ENCODE measurements around the gene WNT11. TPM values are rescaled to one million over a fixed set of nuclear protein-coding genes. Genes with fewer than 3 reads are reported as not detected.
A peak's percentile ranks its signal among the peaks of the same experiment; 100 is the strongest.

Gene WNT11
- total RNA-seq, 1 experiment from 2014 or later: 0.30 TPM

DNA sequence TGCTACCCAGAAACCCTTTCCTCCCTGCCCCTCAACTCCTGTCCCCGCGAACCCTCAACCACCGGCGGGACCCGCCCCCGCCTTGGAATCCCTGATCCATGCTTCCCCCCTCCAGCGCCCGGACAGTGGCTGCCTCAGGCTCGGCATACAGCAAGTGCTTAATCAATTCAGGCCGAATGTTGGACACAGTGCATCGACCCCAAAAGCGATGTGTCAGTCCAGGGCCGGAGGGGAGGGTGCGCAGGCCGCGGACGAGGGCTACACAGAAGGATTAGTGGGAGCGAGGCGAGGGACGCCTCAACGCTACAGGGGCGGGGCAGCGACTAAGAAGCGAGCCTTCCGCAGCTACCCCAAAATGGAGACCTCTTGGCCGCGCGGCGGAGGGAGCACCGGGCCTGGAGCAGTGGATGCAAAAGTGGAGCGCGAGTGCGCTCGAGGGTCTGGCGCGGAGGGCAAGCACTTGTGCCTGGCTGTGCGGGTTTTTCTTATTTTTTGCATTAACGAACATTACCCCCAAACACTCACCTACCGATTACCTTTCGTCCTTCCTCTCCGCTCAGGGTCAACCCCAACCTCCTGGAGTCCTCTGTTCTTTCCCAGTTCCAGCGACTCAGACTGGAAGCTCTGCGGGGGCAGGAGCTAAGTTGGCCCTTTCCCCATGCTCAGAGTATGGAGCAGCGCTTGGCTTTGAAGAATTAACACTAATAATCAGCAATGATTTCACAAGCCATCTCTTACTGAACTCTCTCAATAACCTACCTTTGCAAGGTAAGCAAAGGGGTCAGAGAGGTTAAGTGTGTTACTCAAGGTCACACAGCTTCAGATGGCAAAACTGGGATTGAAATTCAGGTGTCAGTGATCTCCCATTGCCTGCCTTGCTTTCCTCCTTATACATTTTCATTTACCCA, 30.0 kb upstream of the WNT11 start:
- H3K27me3 ChIP-seq (ENCODE audit: low read length): no peaks in the 10 kb centered on the region
- H3K4me2 ChIP-seq (ENCODE audit: low read depth, low read length, poor library complexity, severe bottlenecking): peak overlapping the region; percentile 87
- H3K9me3 ChIP-seq (ENCODE audit: low read length): no peaks in the 10 kb centered on the region
- H3K79me2 ChIP-seq (ENCODE audit: low read length): no peaks in the 10 kb centered on the region
- H4K20me1 ChIP-seq (ENCODE audit: insufficient read depth, low read depth, low read length): no peaks in the 10 kb centered on the region
- peaks cover 22% of the 10 kb centered on the region for H3K4me1 ChIP-seq (ENCODE audit: low read length)
- H3K9ac ChIP-seq (ENCODE audit: low read length): peak overlapping the region; percentile 80
- H2AFZ ChIP-seq (ENCODE audit: low read length): peak overlapping the region; percentile 83
- H3K9me2 ChIP-seq (replicated peaks; ENCODE audit: insufficient read depth, low read length): no peaks in the 10 kb centered on the region
- H3K36me3 ChIP-seq (ENCODE audit: insufficient read depth, low read length): no peaks in the 10 kb centered on the region
- peak; percentile 84 for DNase-seq
- peak overlapping the region; percentile 83 for H3K4me3 ChIP-seq (ENCODE audit: low read length)
- H3K27ac ChIP-seq (ENCODE audit: low read length): no peak overlapping the region

DNA sequence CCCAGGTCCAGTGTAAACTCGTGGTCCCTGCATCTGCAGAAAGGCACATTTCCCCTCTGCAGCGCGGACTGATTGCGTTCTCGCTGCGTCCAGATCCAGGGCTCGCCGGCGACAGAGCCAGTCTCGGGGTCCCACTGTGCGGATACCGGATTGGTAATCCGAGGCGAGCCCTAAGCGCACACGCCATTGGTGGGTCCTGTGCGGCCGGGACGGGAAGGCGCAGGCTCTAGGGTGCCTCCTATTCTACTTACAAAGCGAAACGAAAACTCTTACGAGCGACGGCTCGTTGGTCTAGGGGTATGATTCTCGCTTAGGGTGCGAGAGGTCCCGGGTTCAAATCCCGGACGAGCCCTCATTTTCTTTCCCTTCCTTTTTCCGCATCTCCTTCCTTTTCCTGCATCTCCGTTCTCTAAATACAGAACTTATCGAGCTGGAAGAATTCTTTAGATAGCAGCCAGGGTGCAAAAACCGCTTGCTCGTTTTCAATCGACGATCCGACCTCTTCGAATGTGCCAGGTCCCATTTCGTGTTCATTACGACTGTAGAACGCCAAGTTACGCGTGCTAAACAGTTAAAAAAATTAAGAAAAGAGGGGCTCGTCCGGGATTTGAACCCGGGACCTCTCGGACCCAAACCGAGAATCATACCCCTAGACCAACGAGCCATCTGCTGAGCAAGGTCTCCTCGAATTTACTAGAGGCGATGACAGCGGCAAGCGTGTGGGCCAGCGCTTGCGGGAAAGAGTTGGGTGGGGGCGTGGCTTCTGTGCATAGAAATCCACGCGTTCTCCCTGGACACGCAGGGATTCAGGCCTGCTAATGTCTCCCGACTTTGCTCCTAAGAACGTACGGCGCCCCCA, 29.2 kb upstream of the WNT11 start:
- DNase-seq: peak; percentile 98
- no peaks in the 10 kb centered on the region for H3K36me3 ChIP-seq (ENCODE audit: insufficient read depth, low read length)
- H3K27me3 ChIP-seq (ENCODE audit: low read length): no peaks in the 10 kb centered on the region
- peaks cover 23% of the 10 kb centered on the region for H3K4me1 ChIP-seq (ENCODE audit: low read length)
- H3K4me3 ChIP-seq (ENCODE audit: low read length): peak overlapping the region; percentile 83
- no peaks in the 10 kb centered on the region for H3K9me2 ChIP-seq (replicated peaks; ENCODE audit: insufficient read depth, low read length)
- H3K27ac ChIP-seq (ENCODE audit: low read length): peak overlapping the region; percentile 68
- peak overlapping the region; percentile 87 for H3K4me2 ChIP-seq (ENCODE audit: low read depth, low read length, poor library complexity, severe bottlenecking)
- H3K79me2 ChIP-seq (ENCODE audit: low read length): no peaks in the 10 kb centered on the region
- no peaks in the 10 kb centered on the region for H4K20me1 ChIP-seq (ENCODE audit: insufficient read depth, low read depth, low read length)
- H3K9me3 ChIP-seq (ENCODE audit: low read length): no peaks in the 10 kb centered on the region
- H2AFZ ChIP-seq (ENCODE audit: low read length): peak overlapping the region; percentile 83
- H3K9ac ChIP-seq (ENCODE audit: low read length): peak overlapping the region; percentile 80

DNA sequence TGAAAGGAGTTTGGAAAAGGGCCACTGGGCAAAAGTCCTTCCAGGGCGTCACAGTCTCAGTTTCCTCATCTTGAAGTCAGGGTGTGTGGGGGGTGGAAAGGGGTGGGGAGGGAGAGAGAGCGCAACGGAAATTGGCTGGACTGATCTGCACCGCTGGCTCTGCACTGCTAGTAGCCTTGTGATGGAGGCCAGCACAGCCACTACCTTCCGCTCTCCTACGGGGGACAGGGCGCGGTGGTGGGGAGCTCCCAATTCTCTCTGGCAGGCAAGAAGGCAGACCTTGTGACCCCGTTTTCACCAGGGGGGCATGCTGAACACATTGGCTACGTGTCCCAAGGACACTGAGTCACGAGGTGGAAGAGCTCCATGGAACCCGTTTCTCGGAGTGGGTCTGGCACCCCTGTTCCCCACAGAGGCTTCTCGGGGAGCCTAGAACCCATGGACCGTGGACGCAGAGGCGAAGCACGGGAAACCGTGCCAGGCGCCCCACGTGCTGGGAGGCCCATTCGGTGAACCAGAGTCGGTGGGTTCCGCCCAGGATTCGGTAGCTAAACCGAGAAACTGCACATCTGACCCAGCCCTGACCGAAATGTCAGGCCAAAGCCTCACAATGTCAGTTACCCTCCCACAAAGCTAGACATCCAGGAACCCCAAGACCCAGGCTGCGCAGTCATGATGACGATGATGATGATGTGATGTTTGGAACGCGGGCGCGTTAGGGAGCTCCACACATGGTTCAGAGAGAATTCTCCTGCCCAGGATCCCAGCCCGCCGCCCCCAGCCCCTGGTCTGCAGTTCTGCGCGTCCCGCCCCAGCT, 28.3 kb upstream of the WNT11 start:
- peaks cover 25% of the 10 kb centered on the region for H3K4me1 ChIP-seq (ENCODE audit: low read length)
- H3K9ac ChIP-seq (ENCODE audit: low read length): peak overlapping the region; percentile 80
- no peaks in the 10 kb centered on the region for H3K27me3 ChIP-seq (ENCODE audit: low read length)
- H3K36me3 ChIP-seq (ENCODE audit: insufficient read depth, low read length): no peaks in the 10 kb centered on the region
- peak overlapping the region; percentile 87 for H3K4me2 ChIP-seq (ENCODE audit: low read depth, low read length, poor library complexity, severe bottlenecking)
- H3K9me2 ChIP-seq (replicated peaks; ENCODE audit: insufficient read depth, low read length): no peaks in the 10 kb centered on the region
- DNase-seq: peak; percentile 89
- peak overlapping the region; percentile 83 for H3K4me3 ChIP-seq (ENCODE audit: low read length)
- H3K9me3 ChIP-seq (ENCODE audit: low read length): no peaks in the 10 kb centered on the region
- H3K79me2 ChIP-seq (ENCODE audit: low read length): no peaks in the 10 kb centered on the region
- peak overlapping the region; percentile 70 for H2AFZ ChIP-seq (ENCODE audit: low read length)
- no peaks in the 10 kb centered on the region for H4K20me1 ChIP-seq (ENCODE audit: insufficient read depth, low read depth, low read length)
- peak overlapping the region; percentile 68 for H3K27ac ChIP-seq (ENCODE audit: low read length)

DNA sequence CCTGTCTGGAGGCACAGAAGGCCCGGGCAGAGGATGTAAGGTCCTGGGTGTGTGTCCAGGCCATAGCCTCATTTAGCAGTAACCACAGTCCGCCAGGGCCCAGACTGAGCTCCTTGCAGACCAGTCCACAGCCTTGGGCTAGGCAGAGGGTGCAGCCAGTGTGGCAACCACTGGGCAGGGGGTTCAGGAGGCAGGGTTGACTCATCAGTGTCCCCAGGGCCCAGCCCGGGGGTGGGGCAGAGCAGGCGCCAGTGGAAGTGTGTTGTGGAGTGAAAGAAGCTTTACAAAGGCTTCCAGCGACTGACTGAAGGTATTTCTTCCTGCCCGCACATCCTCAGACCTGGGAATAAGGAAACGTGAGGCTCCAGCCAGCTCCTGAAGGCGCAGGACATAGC, 27.7 kb upstream of the WNT11 start:
- Histone ChIP-seq H3K4me1 (ENCODE audit: low read length) (peaks cover 25% of the 10 kb centered on the region), H3K27me3 (ENCODE audit: low read length) (no peaks in the 10 kb centered on the region), H4K20me1 (ENCODE audit: insufficient read depth, low read depth, low read length) (no peaks in the 10 kb centered on the region), H2AFZ (ENCODE audit: low read length) (peak overlapping the region; percentile 70), H3K27ac (ENCODE audit: low read length) (peak overlapping the region; percentile 68), H3K9me3 (ENCODE audit: low read length) (no peaks in the 10 kb centered on the region), H3K4me3 (ENCODE audit: low read length) (peak overlapping the region; percentile 83), H3K4me2 (ENCODE audit: low read depth, low read length, poor library complexity, severe bottlenecking) (peak overlapping the region; percentile 87), H3K9ac (ENCODE audit: low read length) (peak overlapping the region; percentile 80), H3K79me2 (ENCODE audit: low read length) (no peaks in the 10 kb centered on the region), H3K9me2 (replicated peaks; ENCODE audit: insufficient read depth, low read length) (no peaks in the 10 kb centered on the region), H3K36me3 (ENCODE audit: insufficient read depth, low read length) (no peaks in the 10 kb centered on the region)
- DNase-seq: peak; percentile 71

DNA sequence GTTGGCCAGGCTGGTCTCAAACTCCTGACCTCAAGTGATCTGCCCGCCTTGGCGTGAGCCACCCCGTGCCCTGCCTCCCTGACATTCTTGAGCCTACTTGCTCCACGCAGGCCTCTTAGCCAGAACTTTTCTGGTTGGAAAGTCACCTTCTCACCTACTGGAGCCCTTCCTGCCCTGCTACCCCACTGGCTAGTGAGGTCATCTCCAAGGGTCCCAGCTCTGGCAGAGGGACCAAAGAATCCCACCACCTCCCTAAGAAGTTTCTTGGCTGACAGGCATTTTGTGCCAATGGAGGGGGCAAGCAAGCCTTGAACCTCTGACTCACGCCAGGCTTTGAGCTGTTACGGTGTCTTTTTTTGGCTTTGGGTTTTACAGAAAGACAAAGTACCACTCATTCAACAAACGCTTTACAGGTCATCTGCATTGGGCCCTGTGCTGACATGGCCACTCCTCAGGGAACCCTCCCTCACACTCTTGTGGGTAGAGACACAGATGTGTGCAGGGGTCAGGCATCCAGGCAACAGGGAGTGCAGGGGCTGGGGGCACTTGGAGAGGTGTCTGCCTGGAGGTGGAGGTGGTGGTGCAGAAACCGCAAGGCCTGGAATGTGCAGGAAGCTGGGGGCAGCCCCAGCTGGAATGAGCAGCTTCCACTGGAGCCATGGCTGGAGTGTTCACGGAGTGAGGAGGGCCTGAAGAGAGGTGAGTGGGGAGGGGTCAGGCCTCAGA, 27.1 kb upstream of the WNT11 start:
- peaks cover 25% of the 10 kb centered on the region for H3K4me1 ChIP-seq (ENCODE audit: low read length)
- H3K4me2 ChIP-seq (ENCODE audit: low read depth, low read length, poor library complexity, severe bottlenecking): peak overlapping the region; percentile 87
- no peak for DNase-seq

DNA sequence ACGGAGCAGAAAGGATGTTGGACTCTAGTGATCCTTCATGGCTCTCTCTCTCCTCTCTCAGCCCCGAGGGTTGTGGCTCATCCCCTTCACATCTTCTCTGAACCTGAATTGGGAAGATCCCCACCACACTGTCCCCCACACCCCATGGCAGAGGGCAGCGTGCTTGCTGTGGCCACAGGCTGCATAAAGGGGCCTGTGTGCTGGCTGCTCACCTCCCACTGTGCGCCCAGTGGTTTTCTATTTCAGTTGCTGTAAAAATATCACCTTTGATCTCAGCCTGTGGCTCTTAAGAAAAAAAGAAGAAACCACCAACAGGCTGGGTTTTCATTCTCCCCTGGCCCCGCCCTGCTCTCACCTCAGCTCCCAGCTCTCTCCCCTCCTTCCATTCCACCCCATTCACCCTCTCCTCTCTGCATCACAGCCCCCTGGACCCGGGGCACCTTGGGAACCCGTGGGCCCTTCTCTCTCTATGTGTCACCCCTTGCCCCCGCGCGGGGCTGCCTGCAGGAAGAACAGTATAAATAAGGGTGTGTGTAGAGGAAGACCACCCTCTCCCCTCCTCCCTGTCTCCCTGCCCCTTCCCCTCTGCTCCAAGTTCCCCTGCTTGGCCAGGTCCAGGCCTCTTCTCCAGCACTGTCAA, 25.8 kb upstream of the WNT11 start:
- no peak for DNase-seq
- Histone ChIP-seq H3K27me3 (ENCODE audit: low read length) (no peaks in the 10 kb centered on the region), H3K9me2 (replicated peaks; ENCODE audit: insufficient read depth, low read length) (no peaks in the 10 kb centered on the region), H3K4me2 (ENCODE audit: low read depth, low read length, poor library complexity, severe bottlenecking) (no peak overlapping the region), H3K4me1 (ENCODE audit: low read length) (peaks cover 25% of the 10 kb centered on the region), H3K79me2 (ENCODE audit: low read length) (no peaks in the 10 kb centered on the region), H3K9ac (ENCODE audit: low read length) (no peak overlapping the region), H3K9me3 (ENCODE audit: low read length) (no peaks in the 10 kb centered on the region), H4K20me1 (ENCODE audit: insufficient read depth, low read depth, low read length) (no peaks in the 10 kb centered on the region), H2AFZ (ENCODE audit: low read length) (no peak overlapping the region), H3K36me3 (ENCODE audit: insufficient read depth, low read length) (no peaks in the 10 kb centered on the region), H3K27ac (ENCODE audit: low read length) (no peak overlapping the region), H3K4me3 (ENCODE audit: low read length) (no peak overlapping the region)

More for the DNA sequence above, 27.1 kb upstream of the WNT11 start:
- Histone ChIP-seq H4K20me1 (ENCODE audit: insufficient read depth, low read depth, low read length) (no peaks in the 10 kb centered on the region), H3K9me3 (ENCODE audit: low read length) (no peaks in the 10 kb centered on the region), H3K79me2 (ENCODE audit: low read length) (no peaks in the 10 kb centered on the region), H3K9ac (ENCODE audit: low read length) (peak overlapping the region; percentile 80; the same call in 1 of the 2 replicates), H3K27ac (ENCODE audit: low read length) (no peak overlapping the region), H3K36me3 (ENCODE audit: insufficient read depth, low read length) (no peaks in the 10 kb centered on the region), H3K4me3 (ENCODE audit: low read length) (no peak overlapping the region), H3K27me3 (ENCODE audit: low read length) (no peaks in the 10 kb centered on the region), H2AFZ (ENCODE audit: low read length) (peak overlapping the region; percentile 70), H3K9me2 (replicated peaks; ENCODE audit: insufficient read depth, low read length) (no peaks in the 10 kb centered on the region)

DNA sequence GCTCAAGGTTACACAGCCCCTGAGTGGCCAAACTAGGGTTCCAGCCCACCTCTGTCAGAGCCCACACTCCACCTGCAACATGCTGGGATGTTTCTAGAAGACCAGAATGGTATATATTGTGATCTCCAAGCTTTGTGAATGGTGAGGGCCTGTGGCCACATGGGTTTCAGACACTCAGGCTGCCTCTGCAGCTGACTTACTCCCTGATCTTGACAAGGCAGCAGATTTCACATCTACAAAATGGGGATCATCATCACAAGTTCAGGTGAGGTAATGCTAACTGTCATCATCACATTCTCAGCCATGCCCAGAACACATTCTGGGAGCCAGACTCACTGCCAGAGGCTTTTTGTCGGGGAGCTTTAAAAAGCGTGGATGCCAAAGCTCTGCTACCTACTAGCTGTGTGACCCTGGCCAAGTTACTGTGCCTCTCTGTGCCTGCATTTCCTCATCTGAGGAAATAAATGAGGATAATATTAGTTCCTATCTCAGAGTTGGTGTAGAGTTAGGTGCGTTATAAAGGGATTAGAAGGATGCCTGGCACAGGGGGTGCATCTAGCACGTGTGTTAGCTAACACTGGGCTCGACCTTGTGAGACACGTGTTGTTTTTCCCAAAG, 24.9 kb upstream of the WNT11 start:
- no peak overlapping the region for H3K4me2 ChIP-seq (ENCODE audit: low read depth, low read length, poor library complexity, severe bottlenecking)
- H3K9ac ChIP-seq (ENCODE audit: low read length): no peak overlapping the region
- no peaks in the 10 kb centered on the region for H3K79me2 ChIP-seq (ENCODE audit: low read length)
- H3K9me2 ChIP-seq (replicated peaks; ENCODE audit: insufficient read depth, low read length): no peaks in the 10 kb centered on the region
- no peak overlapping the region for H3K27ac ChIP-seq (ENCODE audit: low read length)
- H3K27me3 ChIP-seq (ENCODE audit: low read length): no peaks in the 10 kb centered on the region
- H2AFZ ChIP-seq (ENCODE audit: low read length): no peak overlapping the region
- no peak for DNase-seq
- H3K36me3 ChIP-seq (ENCODE audit: insufficient read depth, low read length): no peaks in the 10 kb centered on the region
- peaks cover 18% of the 10 kb centered on the region for H3K4me1 ChIP-seq (ENCODE audit: low read length)
- no peaks in the 10 kb centered on the region for H4K20me1 ChIP-seq (ENCODE audit: insufficient read depth, low read depth, low read length)
- H3K9me3 ChIP-seq (ENCODE audit: low read length): no peaks in the 10 kb centered on the region
- no peak overlapping the region for H3K4me3 ChIP-seq (ENCODE audit: low read length)
